ENCODE results near the gene NXN. TPM values are rescaled to one million over a fixed set of nuclear protein-coding genes. Genes with fewer than 3 reads are reported as not detected.
"Not testable (repeated sequence)": the region's sequence is repeated elsewhere in the genome, so short reads cannot be mapped to it uniquely, and the experiment has no call there.

Gene NXN
- total RNA-seq, 4 donors from 2014 or later = 6.6 to 28.4 (median 14.7) TPM

DNA sequence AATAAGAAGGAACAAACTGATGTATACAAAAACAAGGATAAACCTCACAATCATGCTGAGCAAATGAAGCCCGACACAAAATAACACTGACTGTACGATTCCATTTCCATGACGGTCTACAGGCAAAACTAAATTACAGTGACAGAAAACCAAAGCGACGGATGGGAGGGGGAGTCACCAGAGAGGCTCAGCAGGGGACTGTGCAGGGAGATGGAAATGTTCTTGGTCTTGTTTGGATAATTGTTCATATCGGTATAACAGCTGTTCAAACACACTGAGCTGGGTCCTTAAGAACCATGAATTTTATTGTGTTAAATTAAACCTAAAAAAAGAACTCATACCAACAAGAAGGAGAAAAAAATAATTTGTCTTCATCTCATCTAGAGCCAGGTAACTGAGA is 97.8 kb downstream of the NXN start:
- no peak for TF ChIP-seq EP300 (IDR thresholded peaks at IDR 0.05)
- TF ChIP-seq, protein P1, sequence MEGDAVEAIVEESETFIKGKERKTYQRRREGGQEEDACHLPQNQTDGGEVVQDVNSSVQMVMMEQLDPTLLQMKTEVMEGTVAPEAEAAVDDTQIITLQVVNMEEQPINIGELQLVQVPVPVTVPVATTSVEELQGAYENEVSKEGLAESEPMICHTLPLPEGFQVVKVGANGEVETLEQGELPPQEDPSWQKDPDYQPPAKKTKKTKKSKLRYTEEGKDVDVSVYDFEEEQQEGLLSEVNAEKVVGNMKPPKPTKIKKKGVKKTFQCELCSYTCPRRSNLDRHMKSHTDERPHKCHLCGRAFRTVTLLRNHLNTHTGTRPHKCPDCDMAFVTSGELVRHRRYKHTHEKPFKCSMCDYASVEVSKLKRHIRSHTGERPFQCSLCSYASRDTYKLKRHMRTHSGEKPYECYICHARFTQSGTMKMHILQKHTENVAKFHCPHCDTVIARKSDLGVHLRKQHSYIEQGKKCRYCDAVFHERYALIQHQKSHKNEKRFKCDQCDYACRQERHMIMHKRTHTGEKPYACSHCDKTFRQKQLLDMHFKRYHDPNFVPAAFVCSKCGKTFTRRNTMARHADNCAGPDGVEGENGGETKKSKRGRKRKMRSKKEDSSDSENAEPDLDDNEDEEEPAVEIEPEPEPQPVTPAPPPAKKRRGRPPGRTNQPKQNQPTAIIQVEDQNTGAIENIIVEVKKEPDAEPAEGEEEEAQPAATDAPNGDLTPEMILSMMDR (IDR thresholded peaks at IDR 0.05) = no peak
- TF ChIP-seq POLR2A (IDR thresholded peaks at IDR 0.05) = no peak
- Histone ChIP-seq H3K4me1 (peaks cover 0 to 58% (median 24%) of the 10 kb centered on the region in 4 donors), H3K36me3 (no peaks in the 10 kb centered on the region), H3K9me3 (no peaks in the 10 kb centered on the region), H3K27me3 (no peaks in the 10 kb centered on the region), H3K4me3 (no peak overlapping the region), H3K27ac (peak overlapping the region in 2 of 4 donors; percentile 88 to 89)
- no peak for DNase-seq (ENCODE audit: low spot score in 2 of 2)
- 73% methylated on average over 6 of the region's 6 CpGs for WGBS, 2 donors

DNA sequence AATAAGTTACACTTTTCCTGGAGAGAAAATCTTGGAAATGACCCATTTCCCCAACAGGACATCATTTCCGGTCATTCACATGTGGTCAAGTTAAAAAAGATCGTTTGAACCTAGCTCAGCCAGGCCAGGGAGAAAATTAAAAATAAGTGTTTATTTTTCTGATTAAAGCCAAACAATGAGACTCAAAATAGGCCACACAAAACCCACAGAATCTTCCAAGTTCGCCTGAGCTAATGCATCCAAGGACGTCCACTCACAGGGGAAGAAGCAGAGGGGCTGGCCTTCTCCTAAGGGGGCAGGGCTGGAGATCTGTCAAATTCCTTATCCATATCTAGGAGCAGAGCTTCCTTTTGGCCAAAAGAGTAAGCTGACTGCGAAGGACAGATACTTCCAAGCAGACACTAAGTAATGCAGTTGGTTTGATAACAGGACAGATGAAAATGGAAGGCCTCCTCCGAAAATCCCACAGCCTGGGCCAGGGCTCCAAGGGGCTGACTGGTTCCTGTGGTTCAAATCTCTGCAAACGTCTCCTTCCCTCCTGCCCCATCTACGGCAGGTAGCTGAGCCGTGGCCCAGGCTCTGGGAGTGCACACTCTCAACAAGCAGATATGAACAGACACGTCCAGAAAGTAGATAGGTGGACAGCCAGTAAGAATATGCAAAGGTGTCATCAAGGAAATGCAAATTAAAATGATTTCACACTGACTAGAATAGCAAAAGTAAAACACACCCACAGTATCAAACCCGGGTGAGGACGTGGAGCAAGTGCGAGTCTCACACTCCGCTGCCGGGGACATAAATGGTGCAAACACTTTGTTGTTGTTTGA is 98.9 kb downstream of the NXN start:
- WGBS, 2 donors = 59 to 61% methylated on average over 15 of the region's 15 CpGs
- peaks cover 0 to 58% (median 24%) of the 10 kb centered on the region in 4 donors for H3K4me1 ChIP-seq

DNA sequence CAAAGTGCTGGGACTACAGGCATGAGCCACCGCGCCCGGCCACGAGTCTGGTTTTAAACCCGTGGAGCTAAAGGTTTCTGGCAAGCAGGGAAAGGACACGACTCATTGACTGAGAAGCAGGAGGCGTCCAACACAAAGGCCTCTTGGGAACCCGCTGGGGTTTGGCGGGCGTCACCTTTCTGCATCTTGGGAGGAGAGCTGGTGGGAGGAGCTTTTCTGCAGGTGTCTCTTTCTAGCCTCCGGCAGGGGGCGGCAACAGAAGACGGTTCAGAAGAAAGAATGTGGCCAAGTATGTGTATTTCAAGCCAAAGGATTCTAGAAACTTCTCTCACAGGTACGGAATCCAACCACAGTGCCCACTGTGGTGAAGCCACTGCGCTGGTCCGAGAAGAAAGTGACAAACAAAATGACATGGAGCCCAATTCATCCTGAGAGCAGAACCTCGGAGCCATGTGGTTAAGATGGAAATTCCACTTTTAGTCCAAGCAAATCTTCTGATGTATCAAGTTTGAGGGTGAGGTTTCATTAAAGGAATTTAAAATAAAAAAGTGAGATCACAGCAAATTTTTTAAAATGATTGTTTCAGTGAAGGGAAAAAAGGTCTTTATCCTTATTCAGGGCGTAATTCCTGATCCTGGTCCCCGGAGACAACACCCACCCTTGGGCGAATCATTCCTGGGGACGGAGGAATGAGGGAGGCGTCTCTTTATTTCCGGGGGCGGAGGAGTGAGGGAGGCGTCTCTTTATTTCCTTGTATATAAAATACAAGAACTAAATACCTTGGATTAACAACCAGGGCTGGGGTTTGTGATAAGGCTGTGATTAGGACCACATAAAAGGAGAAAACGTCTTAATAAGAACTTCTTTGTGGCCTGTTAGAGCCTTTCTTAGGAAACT is 99.8 kb downstream of the NXN start:
- H3K27me3 ChIP-seq = no peaks in the 10 kb centered on the region
- 28 to 32% methylated on average over 26 of the region's 26 CpGs for WGBS, 2 donors
- TF ChIP-seq, protein P1 (IDR thresholded peaks at IDR 0.05) = peak; percentile 37 to 78 (median 54)
- TF ChIP-seq POLR2A (IDR thresholded peaks at IDR 0.05) = no peak
- peak in 1 of 2 donors; percentile 26 for TF ChIP-seq EP300 (IDR thresholded peaks at IDR 0.05)
- H3K9me3 ChIP-seq = no peaks in the 10 kb centered on the region
- peaks cover 0 to 58% (median 24%) of the 10 kb centered on the region in 4 donors for H3K4me1 ChIP-seq
- DNase-seq (ENCODE audit: low spot score in 2 of 2) = peak; percentile 41 to 52
- peak overlapping the region; percentile 38 to 89 (median 70) for H3K27ac ChIP-seq
- no peak overlapping the region for H3K4me3 ChIP-seq
- H3K36me3 ChIP-seq = no peaks in the 10 kb centered on the region

More for the DNA sequence above, 98.9 kb downstream of the NXN start:
- no peak for DNase-seq (ENCODE audit: low spot score in 2 of 2)
- Histone ChIP-seq H3K27me3 (no peaks in the 10 kb centered on the region), H3K9me3 (no peaks in the 10 kb centered on the region), H3K36me3 (no peaks in the 10 kb centered on the region), H3K4me3 (no peak overlapping the region), H3K27ac (peak overlapping the region; percentile 38 to 89 (median 70))
- TF ChIP-seq POLR2A (IDR thresholded peaks at IDR 0.05) = no peak
- peak; percentile 14 to 33 for TF ChIP-seq EP300 (IDR thresholded peaks at IDR 0.05)

DNA sequence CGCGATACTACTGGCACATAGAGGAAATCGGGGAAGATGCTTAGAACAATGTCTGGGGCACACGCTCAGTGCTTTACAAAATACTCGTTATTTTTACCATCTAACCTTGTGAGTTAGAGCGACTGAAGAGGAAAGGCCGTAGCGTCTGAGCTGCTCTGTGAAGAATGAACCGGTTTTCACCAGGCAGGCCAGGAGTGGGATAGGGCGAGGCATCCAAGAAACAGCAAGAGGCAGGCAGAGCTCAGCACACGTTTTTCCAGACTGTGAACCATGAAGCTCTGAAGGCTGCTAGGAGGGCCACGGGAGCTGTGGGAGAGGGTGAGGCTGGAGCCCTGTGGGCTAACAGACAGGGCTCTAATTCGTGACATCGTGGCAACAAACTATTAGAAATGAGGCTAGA is 101.9 kb downstream of the NXN start:
- no peaks in the 10 kb centered on the region for H3K36me3 ChIP-seq
- TF ChIP-seq, protein P1 (IDR thresholded peaks at IDR 0.05) = no peak
- TF ChIP-seq EP300 (IDR thresholded peaks at IDR 0.05) (no peak), POLR2A (IDR thresholded peaks at IDR 0.05) (no peak)
- no peaks in the 10 kb centered on the region for H3K9me3 ChIP-seq
- 75 to 77% methylated on average over 14 of the region's 14 CpGs for WGBS, 2 donors
- H3K27ac ChIP-seq = no peak overlapping the region
- no peaks in the 10 kb centered on the region for H3K27me3 ChIP-seq
- no peak overlapping the region for H3K4me3 ChIP-seq
- peaks cover 0 to 39% (median 13%) of the 10 kb centered on the region in 4 donors for H3K4me1 ChIP-seq
- no peak for DNase-seq (ENCODE audit: low spot score in 2 of 2)

DNA sequence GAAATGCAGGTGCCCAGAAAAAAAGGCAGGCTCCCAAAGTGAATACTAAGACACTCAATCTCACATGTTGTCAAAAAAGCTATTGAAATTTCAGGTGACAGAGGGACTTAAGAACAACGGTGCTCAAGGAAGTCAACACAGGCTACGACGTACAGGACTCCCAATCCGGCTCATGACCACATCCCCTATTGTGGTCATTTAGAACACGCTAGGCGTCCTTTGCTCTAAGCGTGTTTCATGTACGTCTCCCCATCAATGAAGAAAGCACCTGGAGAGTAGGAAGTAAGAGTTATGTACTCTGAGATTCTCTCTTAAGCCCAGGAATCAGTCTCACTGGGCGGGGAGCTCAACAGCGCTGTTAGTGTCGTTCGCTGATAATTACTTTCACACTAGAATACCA is 103.3 kb downstream of the NXN start:
- TF ChIP-seq POLR2A (IDR thresholded peaks at IDR 0.05) = no peak
- TF ChIP-seq, protein P1 (IDR thresholded peaks at IDR 0.05) = no peak
- 82 to 83% methylated on average over 12 of the region's 12 CpGs for WGBS, 2 donors
- no peaks in the 10 kb centered on the region for H3K9me3 ChIP-seq
- no peaks in the 10 kb centered on the region for H3K27me3 ChIP-seq
- H3K4me3 ChIP-seq = no peak overlapping the region
- peaks cover 0 to 27% (median 9%) of the 10 kb centered on the region in 4 donors for H3K4me1 ChIP-seq
- H3K27ac ChIP-seq = no peak overlapping the region
- H3K36me3 ChIP-seq = no peaks in the 10 kb centered on the region
- no peak for DNase-seq (ENCODE audit: low spot score in 2 of 2)

DNA sequence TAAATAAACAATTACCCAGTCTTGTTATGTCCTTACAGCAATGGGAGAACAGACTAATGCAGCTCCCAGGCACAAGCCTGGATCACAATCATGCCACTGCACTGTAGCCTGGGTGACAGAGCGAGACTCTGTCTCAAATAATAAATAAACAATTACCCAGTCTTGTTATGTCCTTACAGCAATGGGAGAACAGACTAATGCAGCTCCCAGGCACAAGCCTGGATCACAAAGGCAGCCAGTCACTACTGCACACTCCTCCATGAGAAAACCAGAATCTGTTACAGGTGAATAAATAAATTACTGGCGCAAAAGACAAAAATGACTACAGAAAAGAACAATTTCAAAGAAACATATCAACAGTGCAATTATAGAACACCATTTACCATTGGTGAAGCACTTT is 105.0 kb downstream of the NXN start:
- not testable (repeated sequence) for H3K27ac ChIP-seq
- 74 to 80% methylated on average over 2 of the region's 2 CpGs for WGBS, 2 donors

More for the DNA sequence above, 105.0 kb downstream of the NXN start:
- not testable (repeated sequence) for DNase-seq (ENCODE audit: low spot score in 2 of 2); H3K9me3 ChIP-seq; H3K4me3 ChIP-seq; H3K27me3 ChIP-seq; H3K36me3 ChIP-seq
- peaks cover 0 to 24% (median 3%) of the 10 kb centered on the region in 4 donors for H3K4me1 ChIP-seq

All from tibial nerve (tissue), 4 donors.